ENCODE measurements around the gene ARRDC5.

ARRDC5 gene

GRCh38 chr19:4933528-4933927 is 30.8 kb upstream of the ARRDC5 start:
- Histone ChIP-seq H3K27ac (ENCODE audit: low read depth, low read length) (no peak overlapping the region), H4K20me1 (ENCODE audit: control insufficient read depth, insufficient read depth, low read depth, low read length) (peaks cover 12% of the 10 kb centered on the region), H3F3A (ENCODE audit: control insufficient read depth, insufficient read depth) (peaks cover 7% of the 10 kb centered on the region; the same call in 1 of the 2 replicates), H3K4me2 (ENCODE audit: low read length) (no peak overlapping the region), H3K36me3 (ENCODE audit: control insufficient read depth, low read length) (peaks cover 93% of the 10 kb centered on the region), H3K9me3 (ENCODE audit: control insufficient read depth, insufficient read depth, low read length) (no peaks in the 10 kb centered on the region), H3K4me3 (ENCODE audit: low read length) (no peak overlapping the region), H3K4me1 (ENCODE audit: control insufficient read depth, low read length) (no peaks in the 10 kb centered on the region), H3K9me2 (replicated peaks; ENCODE audit: control insufficient read depth, low read length) (no peaks in the 10 kb centered on the region), H3K27me3 (ENCODE audit: control insufficient read depth, low read length) (no peaks in the 10 kb centered on the region), H3K79me2 (ENCODE audit: control insufficient read depth, low read length) (peaks cover 93% of the 10 kb centered on the region)
- TF ChIP-seq CTCF (IDR thresholded peaks at IDR 0.05; ENCODE audit: low read depth, low read length, poor library complexity, severe bottlenecking) (no peak), EZH2phosphoT487 (IDR thresholded peaks at IDR 0.05; ENCODE audit: borderline replicate concordance, low read length) (no peak)

- Histone ChIP-seq H3K9me3 (ENCODE audit: control insufficient read depth, insufficient read depth, low read length) (no peaks in the 10 kb centered on the region), H3F3A (ENCODE audit: control insufficient read depth, insufficient read depth) (peaks cover 7% of the 10 kb centered on the region; the same call in 1 of the 2 replicates), H3K9me2 (replicated peaks; ENCODE audit: control insufficient read depth, low read length) (no peaks in the 10 kb centered on the region), H3K27ac (ENCODE audit: low read depth, low read length) (no peak overlapping the region), H3K79me2 (ENCODE audit: control insufficient read depth, low read length) (peaks cover 93% of the 10 kb centered on the region), H4K20me1 (ENCODE audit: control insufficient read depth, insufficient read depth, low read depth, low read length) (peaks cover 13% of the 10 kb centered on the region), H3K4me1 (ENCODE audit: control insufficient read depth, low read length) (no peaks in the 10 kb centered on the region), H3K4me2 (ENCODE audit: low read length) (no peak overlapping the region), H3K36me3 (ENCODE audit: control insufficient read depth, low read length) (peaks cover 93% of the 10 kb centered on the region), H3K27me3 (ENCODE audit: control insufficient read depth, low read length) (no peaks in the 10 kb centered on the region), H3K4me3 (ENCODE audit: low read length) (no peak overlapping the region)
- TF ChIP-seq CTCF (IDR thresholded peaks at IDR 0.05; ENCODE audit: low read depth, low read length, poor library complexity, severe bottlenecking) (no peak), EZH2phosphoT487 (IDR thresholded peaks at IDR 0.05; ENCODE audit: borderline replicate concordance, low read length) (no peak)
Measured at GRCh38 chr19:4932711-4933110, 30.0 kb upstream of the ARRDC5 start.

GRCh38 chr19:4930664-4931063 is 28.0 kb upstream of the ARRDC5 start:
- TF ChIP-seq EZH2phosphoT487 (IDR thresholded peaks at IDR 0.05; ENCODE audit: borderline replicate concordance, low read length) (no peak), CTCF (IDR thresholded peaks at IDR 0.05; ENCODE audit: low read depth, low read length, poor library complexity, severe bottlenecking) (no peak)
- no peak overlapping the region for H3K4me3 ChIP-seq (ENCODE audit: low read length)
- H3K27me3 ChIP-seq (ENCODE audit: control insufficient read depth, low read length), result no peaks in the 10 kb centered on the region
- H3K4me1 ChIP-seq (ENCODE audit: control insufficient read depth, low read length), result no peaks in the 10 kb centered on the region
- H3K9me3 ChIP-seq (ENCODE audit: control insufficient read depth, insufficient read depth, low read length), result no peaks in the 10 kb centered on the region
- H3K79me2 ChIP-seq (ENCODE audit: control insufficient read depth, low read length), result peaks cover 93% of the 10 kb centered on the region
- H3F3A ChIP-seq (ENCODE audit: control insufficient read depth, insufficient read depth), result peaks cover 7% of the 10 kb centered on the region; the same call in 1 of the 2 replicates
- peaks cover 90% of the 10 kb centered on the region for H3K36me3 ChIP-seq (ENCODE audit: control insufficient read depth, low read length)
- H3K4me2 ChIP-seq (ENCODE audit: low read length), result no peak overlapping the region
- no peaks in the 10 kb centered on the region for H3K9me2 ChIP-seq (replicated peaks; ENCODE audit: control insufficient read depth, low read length)
- H3K27ac ChIP-seq (ENCODE audit: low read depth, low read length), result no peak overlapping the region
- H4K20me1 ChIP-seq (ENCODE audit: control insufficient read depth, insufficient read depth, low read depth, low read length), result peaks cover 22% of the 10 kb centered on the region

Measured in DOHH2 (cell line).